Measurements from ENCODE around the gene NFIA. TPM values are rescaled to one million over a fixed set of nuclear protein-coding genes. Genes with fewer than 3 reads are reported as not detected.

Gene NFIA
- total RNA-seq, 1 experiment from 2014 or later: 12.7 TPM

- BruUV-seq (replicated peaks): no TSS peak
- Histone ChIP-seq H3K4me2 (ENCODE audit: low read length) (no peak overlapping the region), H3K36me3 (ENCODE audit: low read depth, low read length) (no peaks in the 10 kb centered on the region), H3F3A (ENCODE audit: low read length, unreplicated experiment) (no peaks in the 10 kb centered on the region), H4K20me1 (ENCODE audit: low read length) (no peaks in the 10 kb centered on the region), H3K27me3 (ENCODE audit: low read length) (no peaks in the 10 kb centered on the region), H3K27ac (ENCODE audit: low read length) (no peak overlapping the region), H3K9me2 (replicated peaks; ENCODE audit: low read length) (no peaks in the 10 kb centered on the region), H3K4me1 (ENCODE audit: insufficient read depth, low read length) (no peaks in the 10 kb centered on the region), H3K9me3 (ENCODE audit: low read length) (no peaks in the 10 kb centered on the region), H2AFZ (ENCODE audit: low read length) (no peak overlapping the region), H3K79me2 (ENCODE audit: low read length) (no peaks in the 10 kb centered on the region), H3K9ac (ENCODE audit: low read length) (no peak overlapping the region), H3K4me3 (ENCODE audit: low read length) (no peak overlapping the region)
- intact Hi-C loops (cut with micrococcal nuclease): no loop called here
- ATAC-seq: no peak
- ChIA-PET CTCF (no interaction called here), POLR2A (ENCODE audit: unreplicated experiment) (no interaction called here)
- TF ChIP-seq CTCF (conservative IDR thresholded peaks at IDR 0.05; ENCODE audit: low read depth, low read length): no peak
- no peak for TF ChIP-seq EZH2 (IDR thresholded peaks at IDR 0.05; ENCODE audit: low read length, unreplicated experiment)
- TF ChIP-seq EZH2phosphoT487 (IDR thresholded peaks at IDR 0.05; ENCODE audit: borderline replicate concordance, low read length): no peak
- DNase-seq: no peak
These were observed 108.5 kb downstream of the NFIA start for GRCh38 chr1:61190618-61191432.

GRCh38 chr1:61191433-61191720 is 109.0 kb downstream of the NFIA start:
- intact Hi-C loops (cut with micrococcal nuclease): no loop called here
- no peaks in the 10 kb centered on the region for H3K4me1 ChIP-seq (ENCODE audit: insufficient read depth, low read length)
- no peaks in the 10 kb centered on the region for H3K9me3 ChIP-seq (ENCODE audit: low read length)
- H3K27ac ChIP-seq (ENCODE audit: low read length): no peak overlapping the region
- no peak for DNase-seq
- ChIA-PET POLR2A (ENCODE audit: unreplicated experiment) (no interaction called here), CTCF (no interaction called here)
- no peaks in the 10 kb centered on the region for H3K27me3 ChIP-seq (ENCODE audit: low read length)
- H4K20me1 ChIP-seq (ENCODE audit: low read length): no peaks in the 10 kb centered on the region
- H3K36me3 ChIP-seq (ENCODE audit: low read depth, low read length): no peaks in the 10 kb centered on the region
- no peaks in the 10 kb centered on the region for H3K79me2 ChIP-seq (ENCODE audit: low read length)
- H3K9ac ChIP-seq (ENCODE audit: low read length): no peak overlapping the region
- TF ChIP-seq EZH2phosphoT487 (IDR thresholded peaks at IDR 0.05; ENCODE audit: borderline replicate concordance, low read length) (no peak), EZH2 (IDR thresholded peaks at IDR 0.05; ENCODE audit: low read length, unreplicated experiment) (no peak), CTCF (conservative IDR thresholded peaks at IDR 0.05; ENCODE audit: low read depth, low read length) (no peak)
- no peak for ATAC-seq
- BruUV-seq (replicated peaks): no TSS peak
- H3K4me3 ChIP-seq (ENCODE audit: low read length): no peak overlapping the region
- H3K4me2 ChIP-seq (ENCODE audit: low read length): no peak overlapping the region
- H3K9me2 ChIP-seq (replicated peaks; ENCODE audit: low read length): no peaks in the 10 kb centered on the region
- H2AFZ ChIP-seq (ENCODE audit: low read length): no peak overlapping the region
- H3F3A ChIP-seq (ENCODE audit: low read length, unreplicated experiment): no peaks in the 10 kb centered on the region

GRCh38 chr1:61192663-61193330 is 110.4 kb downstream of the NFIA start:
- no peak overlapping the region for H3K27ac ChIP-seq (ENCODE audit: low read length)
- no peaks in the 10 kb centered on the region for H4K20me1 ChIP-seq (ENCODE audit: low read length)
- H3K4me3 ChIP-seq (ENCODE audit: low read length): no peak overlapping the region
- ATAC-seq (no peak), DNase-seq (no peak)
- TF ChIP-seq EZH2phosphoT487 (IDR thresholded peaks at IDR 0.05; ENCODE audit: borderline replicate concordance, low read length): no peak
- POLR2A ChIA-PET (ENCODE audit: unreplicated experiment): interaction anchor here (0.6 kb wide), 1 partner anchor 551 kb away, joined by 3 read pairs; no protein-coding TSS in a partner anchor
- intact Hi-C loops (cut with micrococcal nuclease): no loop called here
- no peak overlapping the region for H2AFZ ChIP-seq (ENCODE audit: low read length)
- no peaks in the 10 kb centered on the region for H3F3A ChIP-seq (ENCODE audit: low read length, unreplicated experiment)
- no peaks in the 10 kb centered on the region for H3K27me3 ChIP-seq (ENCODE audit: low read length)
- no peak overlapping the region for H3K4me2 ChIP-seq (ENCODE audit: low read length)
- no TSS peak for BruUV-seq (replicated peaks)
- no peaks in the 10 kb centered on the region for H3K36me3 ChIP-seq (ENCODE audit: low read depth, low read length)
- CTCF ChIA-PET: no interaction called here
- H3K9me3 ChIP-seq (ENCODE audit: low read length): no peaks in the 10 kb centered on the region
- no peaks in the 10 kb centered on the region for H3K4me1 ChIP-seq (ENCODE audit: insufficient read depth, low read length)
- H3K79me2 ChIP-seq (ENCODE audit: low read length): no peaks in the 10 kb centered on the region
- H3K9me2 ChIP-seq (replicated peaks; ENCODE audit: low read length): no peaks in the 10 kb centered on the region
- no peak overlapping the region for H3K9ac ChIP-seq (ENCODE audit: low read length)

All from PC-3 (cell line).